Gastroesophageal sphincter (tissue), 2 donors: ENCODE measurements around the gene OXSR1.

Experiments
- EP300 ChIP-seq: sonication (generic); formaldehyde crosslinking; IDR thresholded peaks from one replicate; pipeline ENCODE4 v1.6.1; 2017; ENCODE audit warnings: antibody characterized with exemption, mild to moderate bottlenecking
- POLR2A ChIP-seq, 2 donors: fragments of 450-650 bp; IDR thresholded peaks; one replicate each; pipeline ENCODE4 v1.6.1; 2017; ENCODE audit warnings: antibody characterized with exemption in 2 of 2, mild to moderate bottlenecking in 2 of 2, moderate library complexity in 1 of 2

DNA sequence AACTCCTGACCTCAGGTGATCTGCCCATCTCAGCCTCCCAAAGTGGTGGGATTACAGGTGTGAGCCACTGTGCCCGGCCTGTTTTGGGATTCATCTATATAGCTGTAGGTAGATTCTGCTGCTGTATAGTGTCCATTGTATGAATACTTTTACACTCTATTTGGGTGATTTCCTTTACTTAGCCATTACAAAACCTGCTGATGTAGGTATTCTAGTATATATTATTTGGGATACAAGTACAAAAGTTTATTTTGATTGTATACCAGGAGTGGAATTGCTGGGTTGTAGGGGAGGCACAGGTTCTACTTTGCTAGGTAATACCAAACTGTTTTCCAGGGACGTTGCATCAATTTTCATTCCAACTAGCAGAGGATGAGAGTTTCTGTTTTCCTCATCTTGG, 9.5 kb upstream of the OXSR1 start:
- no peak for TF ChIP-seq EP300
- no peak for TF ChIP-seq POLR2A (IDR thresholded peaks at IDR 0.05)
